HepG2 (cell line): ENCODE results near the gene RIN3. TPM values are rescaled to one million over a fixed set of nuclear protein-coding genes. Genes with fewer than 3 reads are reported as not detected.

ENCODE experiments used
- ATAC-seq: fragments of 200-7000 bp; cut with Tn5 transposase; 3 replicates; pipeline ENCODE4 v1.9.1; 2020; ENCODE audit warnings: mild to moderate bottlenecking, moderate library complexity
- BruUV-seq: library from RNA; stranded (reverse); fragments of 400-500 nt; replicated peaks from 2 replicates; lab custom pipeline; 2021; lab: Mats Ljungman, UMichigan
- CTCF ChIA-PET: fragments of 300-600 bp; formaldehyde crosslinking; extraction: SDS; loops from one replicate; lab custom pipeline; 2021; ENCODE audit warnings: low total read pairs, inconsistent platforms, low intra/inter-chr PET ratio; lab: Yijun Ruan, JAX
- POLR2A ChIA-PET: fragments of 350-600 bp; sonication (Branson Sonifier 250); formaldehyde crosslinking; loops from one replicate; lab custom pipeline; 2020; ENCODE audit warnings: antibody characterized with exemption, inconsistent platforms; lab: Yijun Ruan, JAX
- DNase-seq: peaks from one replicate; pipeline ENCODE4 v3.0.0-alpha.2; 2015; ENCODE audit warnings: low spot score
- FAIRE-seq: peaks from 3 replicates; lab custom pipeline; 2011; peaks lifted over from hg19 to GRCh38; lab: Jason Lieb, UNC
- H2AFZ ChIP-seq: one replicate; pipeline ENCODE4 v1.6.1; 2011; ENCODE audit warnings: low read length, inconsistent platforms
- H3K27ac ChIP-seq: fragments of 300-600 bp; 3 replicates; pipeline ENCODE4 v1.8.0; 2011; ENCODE audit warnings: mixed run types, mild to moderate bottlenecking, mixed read lengths, low read length, inconsistent platforms; ENCODE audit not compliant: insufficient read depth; ENCODE audit errors: extremely low read length
- H3K27me3 ChIP-seq, 2 experiments: fragments of 200-600 bp in 1 of 2; 2 replicates in 1 of 2; 3 replicates in 1 of 2; pipeline versions ENCODE4 v1.6.0 to v1.8.0; 2011; ENCODE audit warnings: low read length in 2 of 2, mild to moderate bottlenecking in 2 of 2, moderate library complexity in 2 of 2, inconsistent platforms in 1 of 2; ENCODE audit not compliant: insufficient read depth in 2 of 2, control insufficient read depth in 1 of 2
- H3K36me3 ChIP-seq, 2 experiments: fragments of 200-600 bp in 1 of 2; replicated peaks in 1 of 2; 2 replicates in 1 of 2; 3 replicates in 1 of 2; pipeline versions ENCODE4 v1.5.1 to v1.8.0; 2011; ENCODE audit warnings: low read length in 2 of 2, inconsistent platforms in 1 of 2; ENCODE audit not compliant: insufficient read depth in 2 of 2, control insufficient read depth in 1 of 2
- H3K4me1 ChIP-seq: 2 replicates; pipeline ENCODE4 v1.5.1; 2012; ENCODE audit warnings: low read length, inconsistent platforms; ENCODE audit not compliant: insufficient read depth
- H3K4me2 ChIP-seq: 2 replicates; pipeline ENCODE4 v1.6.0; 2011; ENCODE audit warnings: low read depth, low read length, inconsistent platforms
- H3K4me3 ChIP-seq, 3 experiments: fragments of 200-600 bp in 1 of 3; sonication (generic), shearing (Covaris generic) in 1 of 3; replicated peaks in 1 of 3; 2 replicates each; pipeline ENCODE4 v1.5.1; 2011 to 2016; ENCODE audit warnings: low read length in 3 of 3, inconsistent platforms in 2 of 3, low read depth in 2 of 3, mild to moderate bottlenecking in 2 of 3, control low read depth in 1 of 3, mixed read lengths in 1 of 3; ENCODE audit not compliant: insufficient read depth in 1 of 3
- H3K79me2 ChIP-seq: one replicate; pipeline ENCODE4 v1.6.1; 2011; ENCODE audit warnings: low read length, inconsistent platforms; ENCODE audit not compliant: insufficient read depth
- H3K9ac ChIP-seq: 2 replicates; pipeline ENCODE4 v1.6.0; 2011; ENCODE audit warnings: mild to moderate bottlenecking, low read depth, low read length, inconsistent platforms; ENCODE audit not compliant: insufficient read depth
- H3K9me3 ChIP-seq: 2 replicates; pipeline ENCODE4 v1.5.1; 2012; ENCODE audit warnings: mild to moderate bottlenecking, low read length
- H4K20me1 ChIP-seq: 2 replicates; pipeline ENCODE4 v1.6.0; 2011; ENCODE audit warnings: inconsistent platforms, mild to moderate bottlenecking, low read length, moderate library complexity; ENCODE audit not compliant: insufficient read depth
- IKZF1 ChIP-seq: fragments of 450-650 bp; IDR thresholded peaks from 2 replicates; pipeline ENCODE4 v1.7.1; 2016
- JDP2 ChIP-seq: sonication (generic); formaldehyde crosslinking; IDR thresholded peaks from 2 replicates; pipeline ENCODE4 v1.8.1; 2022; ENCODE audit warnings: missing genetic modification reagents, borderline replicate concordance
- KDM6A ChIP-seq: IDR thresholded peaks from 2 replicates; pipeline ENCODE4 v1.6.1; 2016; ENCODE audit warnings: low read depth
- LCORL ChIP-seq, 2 experiments: fragments of 450-650 bp in 1 of 2; sonication (generic) in 1 of 2; formaldehyde crosslinking in 1 of 2; IDR thresholded peaks; 2 replicates each; pipeline versions ENCODE4 v1.5.0 to v1.6.1; 2017 to 2020; ENCODE audit warnings: antibody characterized with exemption in 1 of 2, missing genetic modification reagents in 1 of 2
- NFE2L2 ChIP-seq: fragments of 150-350 bp; IDR thresholded peaks from 2 replicates; pipeline ENCODE4 v1.6.1; 2014; ENCODE audit warnings: low read length
- RBAK ChIP-seq: sonication (generic); formaldehyde crosslinking; IDR thresholded peaks from 2 replicates; pipeline ENCODE4 v1.5.1; 2020; ENCODE audit warnings: mild to moderate bottlenecking, missing genetic modification reagents
- RBM39 ChIP-seq: fragments of 200-400 bp; formaldehyde crosslinking; IDR thresholded peaks from one replicate; pipeline ENCODE4 v1.6.1; 2018; ENCODE audit warnings: antibody characterized with exemption, mild to moderate bottlenecking, low read depth, low read length; ENCODE audit not compliant: poor library complexity, severe bottlenecking
- ZFP36L1 ChIP-seq: sonication (generic); formaldehyde crosslinking; IDR thresholded peaks from 2 replicates; pipeline ENCODE4 v1.8.0; 2022; ENCODE audit warnings: mild to moderate bottlenecking, missing genetic modification reagents, moderate library complexity
- ZNF562 ChIP-seq: sonication (generic); formaldehyde crosslinking; IDR thresholded peaks from 2 replicates; pipeline ENCODE4 v1.8.0; 2022; ENCODE audit warnings: missing genetic modification reagents, borderline replicate concordance
- WGBS: methylation state at CpG from one replicate; pipeline ENCODE4 v1.1.6; 2017; ENCODE audit warnings: low lambda C conversion rate; 5-methylcytosine and 5-hydroxymethylcytosine counted together
- in situ Hi-C: cut with HindIII; loops from 2 replicates; pipeline ENCODE4 v1.10.0; 2017; ENCODE audit warnings: low pct_unique_long_range_greater_than_20kb; ENCODE audit not compliant: extremely low pct_ligation_motif_present
- intact Hi-C: fragments of 100-400 bp; cut with micrococcal nuclease; formaldehyde crosslinking; loops from one replicate; pipeline ENCODE4 v1.10.0; 2022; ENCODE audit not compliant: unreplicated experiment
- polyA plus RNA-seq, 8 experiments: library from polyadenylated mRNA; depleted of rRNA in 3 of 8; stranded (reverse) in 7 of 8; unstranded in 1 of 8; fragments of >200 nt; fragmentation: Illumina TruSeq in 4 of 8; extraction: Trizol in 4 of 8; gene quantifications; 2 replicates each; pipeline versions ENCODE4 v1.2.1 to v1.2.3, GENCODE V29; 2011 to 2016; ENCODE audit warnings: low read depth in 4 of 8, missing spikeins in 1 of 8, mixed read lengths in 1 of 8; ENCODE audit not compliant: insufficient read depth in 1 of 8
- total RNA-seq, 5 experiments: library from RNA; depleted of rRNA; stranded (reverse); fragments of >200 nt; fragmentation: Illumina TruSeq; extraction: Trizol; gene quantifications; 2 replicates each; pipeline ENCODE4 v1.2.3, GENCODE V29; 2016; ENCODE audit warnings: low read depth in 1 of 5

RIN3 gene
- total and polyA plus RNA-seq, 2 of the 13 experiments (the other 11 are each of a cell fraction or from before 2014, with no cell fraction given), result 2.3 to 3.6 TPM

DNA sequence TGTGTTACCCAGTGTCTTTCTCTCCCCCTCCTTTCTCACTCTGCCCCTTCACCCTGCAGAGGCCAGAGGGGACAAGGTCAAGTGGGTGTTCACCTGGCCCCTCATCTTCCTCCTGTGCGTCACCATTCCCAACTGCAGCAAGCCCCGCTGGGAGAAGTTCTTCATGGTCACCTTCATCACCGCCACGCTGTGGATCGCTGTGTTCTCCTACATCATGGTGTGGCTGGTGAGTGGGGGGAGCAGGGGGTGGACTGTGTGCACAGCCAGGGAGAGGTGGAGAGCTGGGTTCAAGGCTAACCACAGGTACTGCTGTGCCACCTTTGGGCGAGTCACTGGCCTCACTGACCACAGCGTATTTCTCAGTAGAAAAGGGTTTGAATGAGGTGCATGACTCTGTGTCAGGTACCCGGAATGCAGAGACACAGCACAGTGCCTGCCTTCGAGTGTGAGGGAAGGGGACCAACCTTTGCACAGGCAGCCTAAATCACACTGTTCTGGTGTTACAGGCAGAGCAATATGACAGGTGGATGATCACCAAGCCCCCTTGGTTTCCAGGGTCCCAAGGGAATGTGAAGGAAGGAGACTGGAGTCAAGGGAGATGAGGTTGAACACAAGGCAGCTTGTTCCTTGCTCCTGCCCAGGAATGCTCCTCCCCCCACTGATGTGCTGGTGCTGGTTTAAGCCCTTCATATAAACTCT lies 30.8 kb upstream of the RIN3 start:
- DNase-seq (no peak), ATAC-seq (no peak), FAIRE-seq (no peak)
- Histone ChIP-seq H3K4me2 (no peak overlapping the region), H3K9ac (no peak overlapping the region), H3K79me2 (no peaks in the 10 kb centered on the region), H3K27me3 (peaks cover 4 to 19% of the 10 kb centered on the region in 2 experiments; a peak in 4 of 5 replicates), H3K4me3 (no peak overlapping the region), H4K20me1 (no peaks in the 10 kb centered on the region), H2AFZ (no peak overlapping the region), H3K27ac (no peak overlapping the region), H3K36me3 (no peaks in the 10 kb centered on the region), H3K9me3 (no peaks in the 10 kb centered on the region), H3K4me1 (peaks cover 13% of the 10 kb centered on the region; the same call in 1 of the 2 replicates)
- BruUV-seq, result no TSS peak
- CTCF ChIA-PET, result no interaction called here
- POLR2A ChIA-PET, result no interaction called here
- WGBS, result 70% methylated on average over 8 of the region's 9 CpGs
- TF ChIP-seq LCORL (IDR thresholded peaks at IDR 0.05) (no peak), LCORL (CRISPR knock-in tag; IDR thresholded peaks at IDR 0.05) (no peak), ZNF562 (CRISPR knock-in tag) (no peak), NFE2L2 (no peak), IKZF1 (no peak), ZFP36L1 (no peak), JDP2 (CRISPR knock-in tag) (no peak), KDM6A (CRISPR knock-in tag) (no peak)
- in situ Hi-C loops, result no loop called here
- intact Hi-C loops, result no loop called here

- no peaks in the 10 kb centered on the region for H3K79me2 ChIP-seq
- no peaks in the 10 kb centered on the region for H4K20me1 ChIP-seq
- ChIA-PET CTCF (no interaction called here), POLR2A (no interaction called here)
- no peak overlapping the region for H3K9ac ChIP-seq
- no peak overlapping the region for H3K4me2 ChIP-seq
- intact Hi-C loops, result no loop called here
- in situ Hi-C loops, result no loop called here
- no peak for ATAC-seq
- peaks cover 21% of the 10 kb centered on the region for H3K4me1 ChIP-seq
- no peaks in the 10 kb centered on the region for H3K9me3 ChIP-seq
- H3K27ac ChIP-seq, result no peak overlapping the region
- H3K36me3 ChIP-seq, result no peaks in the 10 kb centered on the region
- 33% methylated on average over 7 of the region's 7 CpGs for WGBS
- peaks cover 5 to 19% of the 10 kb centered on the region in 2 experiments; a peak in 4 of 5 replicates for H3K27me3 ChIP-seq
- no peak overlapping the region for H2AFZ ChIP-seq
- BruUV-seq, result no TSS peak
- TF ChIP-seq RBM39 (no peak), RBAK (CRISPR knock-in tag) (no peak)
- no peak for FAIRE-seq
- no peak for DNase-seq
- no peak overlapping the region for H3K4me3 ChIP-seq
These were observed 29.3 kb upstream of the RIN3 start for GRCh38 chr14:92484132-92484823.
